HG03521 (cell line): ENCODE measurements around the gene ANO4.
A peak's percentile ranks its signal among the peaks of the same experiment; 100 is the strongest.
"Not testable (repeated sequence)": the region's sequence is repeated elsewhere in the genome, so short reads cannot be mapped to it uniquely, and the experiment has no call there.

Experiments
- ATAC-seq: cut with Tn5 transposase; IDR thresholded peaks from one replicate; pipeline ENCODE4 v1.9.1; 2021; ENCODE audit warnings: mild to moderate bottlenecking, moderate library complexity; ENCODE audit not compliant: unreplicated experiment

Gene ANO4

GRCh38 chr12:101077791-101078528 lies 283.4 kb downstream of the ANO4 start:
- no peak for ATAC-seq

- no peak for ATAC-seq
Observed at GRCh38 chr12:101078536-101079285, 284.1 kb downstream of the ANO4 start.

- ATAC-seq, result no peak
Observed at GRCh38 chr12:101082706-101083105, 288.1 kb downstream of the ANO4 start.

- ATAC-seq, result no peak
Observed at GRCh38 chr12:101086490-101087135, 292.0 kb downstream of the ANO4 start.

- no peak for ATAC-seq
Observed at GRCh38 chr12:101087920-101088319, 293.3 kb downstream of the ANO4 start.

GRCh38 chr12:101089271-101089670 lies 294.7 kb downstream of the ANO4 start:
- no peak for ATAC-seq

- not testable (repeated sequence) for ATAC-seq
Observed at GRCh38 chr12:101090222-101090621, 295.6 kb downstream of the ANO4 start.

- no peak for ATAC-seq
Observed at GRCh38 chr12:101097829-101098580, 303.4 kb downstream of the ANO4 start.

- ATAC-seq, result no peak
Observed at GRCh38 chr12:101107032-101107763, 312.6 kb downstream of the ANO4 start.

GRCh38 chr12:101108130-101108529 lies 313.6 kb downstream of the ANO4 start:
- no peak for ATAC-seq

- no peak for ATAC-seq
Observed at GRCh38 chr12:101110866-101111265, 316.3 kb downstream of the ANO4 start.

- ATAC-seq, result no peak
Observed at GRCh38 chr12:101111441-101111840, 316.9 kb downstream of the ANO4 start.

- peak; percentile 61 for ATAC-seq
Observed at GRCh38 chr12:101115326-101115725, 320.8 kb downstream of the ANO4 start.

GRCh38 chr12:101116911-101117310 lies 322.3 kb downstream of the ANO4 start:
- no peak for ATAC-seq

GRCh38 chr12:101117842-101118241 lies 323.3 kb downstream of the ANO4 start:
- ATAC-seq, result no peak

- no peak for ATAC-seq
Observed at GRCh38 chr12:101127521-101128219, 333.1 kb downstream of the ANO4 start.

GRCh38 chr12:101145777-101146431 lies 351.3 kb downstream of the ANO4 start:
- not testable (repeated sequence) for ATAC-seq

GRCh38 chr12:101165319-101165718 lies 370.7 kb downstream of the ANO4 start:
- ATAC-seq, result no peak

GRCh38 chr12:101166866-101167265 lies 372.3 kb downstream of the ANO4 start:
- ATAC-seq, result no peak
